Nephron (organoid): ENCODE data around the gene RHOB.

Experiments
- H3K27ac Mint-ChIP-seq, 3 experiments: 2 replicates each; pipeline ENCODE4 v1.8.0; 2020; ENCODE audit warnings: mixed read lengths in 3 of 3, mild to moderate bottlenecking in 2 of 3, moderate library complexity in 1 of 3
- H3K27me3 Mint-ChIP-seq: 2 replicates; pipeline ENCODE4 v1.8.0; 2021; ENCODE audit warnings: low read depth, mild to moderate bottlenecking, moderate library complexity, mixed read lengths
- H3K36me3 Mint-ChIP-seq: 2 replicates; pipeline ENCODE4 v1.8.0; 2020; ENCODE audit warnings: low read depth, mixed read lengths
- H3K4me1 Mint-ChIP-seq: 2 replicates; pipeline ENCODE4 v1.8.0; 2020; ENCODE audit warnings: mixed read lengths
- H3K4me3 Mint-ChIP-seq, 3 experiments: 2 replicates each; pipeline ENCODE4 v1.8.0; 2020; ENCODE audit warnings: mild to moderate bottlenecking in 3 of 3, mixed read lengths in 3 of 3, moderate library complexity in 2 of 3
- H3K9me3 Mint-ChIP-seq: 2 replicates; pipeline ENCODE4 v1.8.0; 2020; ENCODE audit warnings: mixed read lengths
- CTCF ChIP-seq, 3 experiments: fragments of 200-600 bp; sonication (generic); IDR thresholded peaks; one replicate each; pipeline ENCODE4 v1.5.0; 2021; ENCODE audit warnings: antibody characterized with exemption in 3 of 3; ENCODE audit not compliant: unreplicated experiment in 3 of 3

Gene RHOB

GRCh38 chr2:20471148-20471547 is 24.3 kb downstream of the RHOB start:
- TF ChIP-seq CTCF (IDR thresholded peaks at IDR 0.05; ENCODE audit: unreplicated experiment in 3 of 3) = no peak
- no peak overlapping the region for H3K27ac Mint-ChIP-seq
- peaks cover 16% of the 10 kb centered on the region for H3K4me1 Mint-ChIP-seq
- peaks cover 16% of the 10 kb centered on the region for H3K27me3 Mint-ChIP-seq
- H3K36me3 Mint-ChIP-seq = no peaks in the 10 kb centered on the region
- H3K4me3 Mint-ChIP-seq = no peak overlapping the region
- H3K9me3 Mint-ChIP-seq = no peaks in the 10 kb centered on the region

GRCh38 chr2:20471902-20472559 is 25.2 kb downstream of the RHOB start:
- no peak overlapping the region for H3K4me3 Mint-ChIP-seq
- TF ChIP-seq CTCF (IDR thresholded peaks at IDR 0.05; ENCODE audit: unreplicated experiment in 3 of 3) = no peak
- no peaks in the 10 kb centered on the region for H3K9me3 Mint-ChIP-seq
- H3K36me3 Mint-ChIP-seq = no peaks in the 10 kb centered on the region
- H3K27ac Mint-ChIP-seq = no peak overlapping the region
- H3K27me3 Mint-ChIP-seq = peaks cover 17% of the 10 kb centered on the region
- peaks cover 12% of the 10 kb centered on the region for H3K4me1 Mint-ChIP-seq

GRCh38 chr2:20472569-20472968 is 25.7 kb downstream of the RHOB start:
- Mint-ChIP-seq H3K4me1 (peaks cover 12% of the 10 kb centered on the region), H3K27me3 (peaks cover 20% of the 10 kb centered on the region), H3K27ac (no peak overlapping the region), H3K4me3 (no peak overlapping the region), H3K9me3 (no peaks in the 10 kb centered on the region), H3K36me3 (no peaks in the 10 kb centered on the region)
- no peak for TF ChIP-seq CTCF (IDR thresholded peaks at IDR 0.05; ENCODE audit: unreplicated experiment in 3 of 3)

GRCh38 chr2:20473128-20473527 is 26.3 kb downstream of the RHOB start:
- no peak overlapping the region for H3K27ac Mint-ChIP-seq
- TF ChIP-seq CTCF (IDR thresholded peaks at IDR 0.05; ENCODE audit: unreplicated experiment in 3 of 3) = no peak
- peaks cover under 1% of the 10 kb centered on the region for H3K9me3 Mint-ChIP-seq
- no peaks in the 10 kb centered on the region for H3K36me3 Mint-ChIP-seq
- H3K27me3 Mint-ChIP-seq = peaks cover 20% of the 10 kb centered on the region
- peaks cover 12% of the 10 kb centered on the region for H3K4me1 Mint-ChIP-seq
- no peak overlapping the region for H3K4me3 Mint-ChIP-seq

- Mint-ChIP-seq H3K9me3 (peaks cover 7% of the 10 kb centered on the region), H3K36me3 (no peaks in the 10 kb centered on the region), H3K27me3 (peaks cover 24% of the 10 kb centered on the region), H3K27ac (peak overlapping the region; percentile 4 to 61 (median 21)), H3K4me1 (peaks cover 9% of the 10 kb centered on the region), H3K4me3 (no peak overlapping the region)
- no peak for TF ChIP-seq CTCF (IDR thresholded peaks at IDR 0.05; ENCODE audit: unreplicated experiment in 3 of 3)
Measured at GRCh38 chr2:20474757-20475566, 28.1 kb downstream of the RHOB start.
